Kidney (tissue), 14 donors: ENCODE results near the gene AGBL1. TPM values are rescaled to one million over a fixed set of nuclear protein-coding genes. Genes with fewer than 3 reads are reported as not detected.

Experiments used
- DNase-seq, 5 donors: peaks; one replicate each; pipeline ENCODE4 v3.0.0-alpha.2; 2013 to 2020
- FAIRE-seq: peaks from 2 replicates; lab custom pipeline; 2012; peaks lifted over from hg19 to GRCh38; lab: Jason Lieb, UNC
- H3K27ac ChIP-seq, 2 donors: one replicate each; pipeline ENCODE4 v1.7.0; 2013; ENCODE audit warnings: low read depth in 2 of 2, low read length in 2 of 2, inconsistent platforms in 1 of 2
- H3K27me3 ChIP-seq: one replicate; pipeline ENCODE4 v1.7.1; 2013; ENCODE audit warnings: low read length, inconsistent platforms; ENCODE audit not compliant: control insufficient read depth, insufficient read depth
- H3K36me3 ChIP-seq, 3 donors: one replicate each; pipeline versions ENCODE4 v1.7.0 to v1.7.1; 2013; ENCODE audit warnings: low read length in 3 of 3, control low read depth in 1 of 3, inconsistent platforms in 1 of 3; ENCODE audit not compliant: insufficient read depth in 3 of 3, control insufficient read depth in 2 of 3
- H3K4me1 ChIP-seq, 3 donors: one replicate each; pipeline versions ENCODE4 v1.7.0 to v1.7.1; 2013; ENCODE audit warnings: low read length in 3 of 3, inconsistent platforms in 1 of 3, low read depth in 1 of 3; ENCODE audit not compliant: control insufficient read depth in 2 of 3, insufficient read depth in 2 of 3
- H3K4me3 ChIP-seq, 3 donors: one replicate each; pipeline versions ENCODE4 v1.7.0 to v1.8.1; 2013; ENCODE audit warnings: low read length in 3 of 3, control low read depth in 1 of 3, inconsistent platforms in 1 of 3
- H3K9ac ChIP-seq, 3 donors: one replicate each; pipeline versions ENCODE4 v1.7.0 to v1.7.1; 2013; ENCODE audit warnings: low read length in 3 of 3, control low read depth in 1 of 3, inconsistent platforms in 1 of 3
- H3K9me3 ChIP-seq, 3 donors: one replicate each; pipeline versions ENCODE4 v1.7.0 to v1.7.1; 2013; ENCODE audit warnings: low read length in 3 of 3, control low read depth in 1 of 3, inconsistent platforms in 1 of 3; ENCODE audit not compliant: control insufficient read depth in 2 of 3, insufficient read depth in 1 of 3
- CTCF ChIP-seq: IDR thresholded peaks from 3 replicates; pipeline ENCODE4 v1.5.1; 2012; ENCODE audit warnings: mild to moderate bottlenecking, moderate library complexity, borderline replicate concordance; ENCODE audit not compliant: insufficient read depth; ENCODE audit errors: extremely low read depth
- intact Hi-C: fragments of 100-400 bp; cut with DNase I; formaldehyde crosslinking; loops from one replicate; pipeline ENCODE4 v1.11.1; 2022
- polyA plus RNA-seq: library from polyadenylated mRNA; stranded (reverse); fragments of 350-450 nt; fragmentation: Illumina TruSeq; extraction: RNeasy Lipid Tissue Mini Kit (QIAGEN cat#74804); gene quantifications from one replicate; pipeline ENCODE4 v1.2.3, GENCODE V29; 2014; ENCODE audit warnings: low read depth, low replicate concordance; ENCODE audit not compliant: insufficient read depth
- total RNA-seq: library from RNA; stranded (reverse); fragmentation: NEBNext Ultra II Directional; extraction: Animal tissue kit (Norgen Biotek cat#: 25700); gene quantifications from one replicate; pipeline ENCODE4 v1.2.1, GENCODE V29; 2021
- donor health status: control.
- donor health status: control.
- donor health status: control.
- donor health status: control.
- donor health status: control.
- donor health status: DM: yes; HTN: yes; CAD: no.
- donor health status: Normal renal cell carcinoma (clear cell type).

AGBL1 gene
- total and polyA plus RNA-seq, 2 donors from 2014 or later: not detected

- Histone ChIP-seq H3K4me1 (no peaks in the 10 kb centered on the region), H3K9ac (no peak overlapping the region), H3K36me3 (no peaks in the 10 kb centered on the region), H3K4me3 (no peak overlapping the region), H3K9me3 (no peaks in the 10 kb centered on the region), H3K27me3 (no peaks in the 10 kb centered on the region), H3K27ac (no peak overlapping the region)
- no peak for TF ChIP-seq CTCF
- DNase-seq (no peak), FAIRE-seq (no peak)
- intact Hi-C loops: no loop called here
Measured at GRCh38 chr15:86762874-86763273, 683.2 kb downstream of the AGBL1 start.

DNA sequence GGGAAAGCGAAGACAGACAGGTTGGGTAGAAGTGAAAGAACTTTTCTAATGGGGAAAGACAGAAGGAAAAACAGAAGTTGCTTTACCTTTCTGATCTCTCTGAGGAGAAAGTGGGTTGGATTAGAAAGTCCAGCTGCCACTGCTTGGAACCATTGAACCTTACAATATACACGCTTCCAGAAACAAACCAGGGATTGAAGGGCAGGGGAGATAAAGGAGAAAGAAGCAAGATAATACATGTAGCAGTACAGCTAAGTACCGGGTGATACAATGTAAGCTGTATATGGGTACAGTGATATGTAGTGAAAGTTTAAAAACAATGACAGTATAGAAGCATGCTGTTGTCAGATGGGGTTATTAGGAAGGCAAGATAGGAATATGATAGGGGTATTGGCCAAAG is 684.4 kb downstream of the AGBL1 start:
- FAIRE-seq (no peak), DNase-seq (no peak)
- no peak for TF ChIP-seq CTCF
- H3K4me3 ChIP-seq: no peak overlapping the region
- no peak overlapping the region for H3K9ac ChIP-seq
- H3K4me1 ChIP-seq: no peaks in the 10 kb centered on the region
- no peaks in the 10 kb centered on the region for H3K36me3 ChIP-seq
- intact Hi-C loops: no loop called here
- H3K27ac ChIP-seq: no peak overlapping the region
- no peaks in the 10 kb centered on the region for H3K9me3 ChIP-seq
- H3K27me3 ChIP-seq: no peaks in the 10 kb centered on the region

GRCh38 chr15:86765281-86765680 is 685.6 kb downstream of the AGBL1 start:
- FAIRE-seq: no peak
- Histone ChIP-seq H3K9ac (no peak overlapping the region), H3K9me3 (no peaks in the 10 kb centered on the region), H3K27ac (no peak overlapping the region), H3K4me1 (no peaks in the 10 kb centered on the region), H3K4me3 (no peak overlapping the region), H3K27me3 (no peaks in the 10 kb centered on the region), H3K36me3 (no peaks in the 10 kb centered on the region)
- intact Hi-C loops: no loop called here
- peak in 3 of 5 donors; percentile 31 to 80 (median 47) for DNase-seq
- TF ChIP-seq CTCF: no peak

DNA sequence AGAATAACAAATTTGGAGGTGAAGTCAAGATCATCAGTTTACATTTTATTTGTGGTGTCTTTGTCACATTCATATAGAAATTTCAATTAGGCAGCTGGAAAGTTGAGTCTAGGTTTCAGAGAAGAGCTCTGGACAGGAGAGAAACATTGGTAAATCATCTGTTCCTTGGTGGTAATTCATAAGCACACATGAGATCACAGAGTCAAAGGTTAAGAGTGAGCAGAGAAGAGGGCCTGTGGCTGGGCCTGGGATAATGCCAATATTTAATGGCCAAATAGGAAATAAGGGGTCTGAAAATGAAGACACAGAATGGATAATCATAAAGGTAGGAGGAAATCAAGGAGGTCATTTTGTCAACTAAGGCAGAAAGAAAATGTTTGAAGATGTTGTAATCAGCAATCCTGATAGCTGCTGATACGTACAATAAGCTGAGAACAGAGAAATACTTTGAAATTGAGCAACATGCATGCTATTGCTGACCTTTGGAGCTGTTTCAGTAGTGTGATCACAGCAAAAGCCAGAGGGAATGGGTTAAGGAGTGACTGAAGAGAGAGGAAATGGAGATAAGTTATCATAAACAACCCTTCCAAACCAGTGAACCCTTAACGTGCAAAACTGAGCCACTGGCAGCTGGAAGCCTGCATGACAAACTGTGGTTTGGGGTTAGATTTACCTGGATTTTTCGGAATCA is 692.8 kb downstream of the AGBL1 start:
- Histone ChIP-seq H3K4me3 (no peak overlapping the region), H3K9me3 (no peaks in the 10 kb centered on the region), H3K27ac (no peak overlapping the region), H3K36me3 (no peaks in the 10 kb centered on the region), H3K27me3 (no peaks in the 10 kb centered on the region), H3K9ac (no peak overlapping the region), H3K4me1 (no peaks in the 10 kb centered on the region)
- TF ChIP-seq CTCF: no peak
- no peak for FAIRE-seq
- intact Hi-C loops: no loop called here
- DNase-seq: no peak
